ENCODE measurements around the gene PLXNA4. TPM values are rescaled to one million over a fixed set of nuclear protein-coding genes. Genes with fewer than 3 reads are reported as not detected.

Gene PLXNA4
- total RNA-seq, 1 experiment from 2014 or later, result not detected

DNA sequence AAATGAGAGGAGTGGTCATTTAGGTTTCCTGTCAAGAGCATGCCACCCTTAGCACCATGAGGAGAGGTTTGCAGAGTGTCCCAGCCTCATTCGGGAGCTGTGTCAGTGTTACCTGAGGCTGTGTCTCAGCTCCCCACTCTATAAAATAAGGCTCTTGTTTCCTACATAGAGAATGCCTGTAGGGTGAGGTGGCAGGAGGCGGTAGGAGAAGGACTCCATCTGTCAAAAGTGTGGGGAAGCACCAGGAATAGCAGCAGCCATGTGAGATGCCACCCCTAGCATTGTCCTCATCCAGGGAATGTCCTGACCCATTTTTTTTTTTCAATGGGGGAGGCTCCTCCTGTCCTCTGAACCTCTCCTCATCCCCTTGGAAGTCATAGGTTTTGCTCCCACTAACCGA, 451.2 kb downstream of the PLXNA4 start:
- TF ChIP-seq, protein P1, sequence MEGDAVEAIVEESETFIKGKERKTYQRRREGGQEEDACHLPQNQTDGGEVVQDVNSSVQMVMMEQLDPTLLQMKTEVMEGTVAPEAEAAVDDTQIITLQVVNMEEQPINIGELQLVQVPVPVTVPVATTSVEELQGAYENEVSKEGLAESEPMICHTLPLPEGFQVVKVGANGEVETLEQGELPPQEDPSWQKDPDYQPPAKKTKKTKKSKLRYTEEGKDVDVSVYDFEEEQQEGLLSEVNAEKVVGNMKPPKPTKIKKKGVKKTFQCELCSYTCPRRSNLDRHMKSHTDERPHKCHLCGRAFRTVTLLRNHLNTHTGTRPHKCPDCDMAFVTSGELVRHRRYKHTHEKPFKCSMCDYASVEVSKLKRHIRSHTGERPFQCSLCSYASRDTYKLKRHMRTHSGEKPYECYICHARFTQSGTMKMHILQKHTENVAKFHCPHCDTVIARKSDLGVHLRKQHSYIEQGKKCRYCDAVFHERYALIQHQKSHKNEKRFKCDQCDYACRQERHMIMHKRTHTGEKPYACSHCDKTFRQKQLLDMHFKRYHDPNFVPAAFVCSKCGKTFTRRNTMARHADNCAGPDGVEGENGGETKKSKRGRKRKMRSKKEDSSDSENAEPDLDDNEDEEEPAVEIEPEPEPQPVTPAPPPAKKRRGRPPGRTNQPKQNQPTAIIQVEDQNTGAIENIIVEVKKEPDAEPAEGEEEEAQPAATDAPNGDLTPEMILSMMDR (IDR thresholded peaks at IDR 0.05; ENCODE audit: unreplicated experiment), result no peak
- H3K9me3 Mint-ChIP-seq (ENCODE audit: unreplicated experiment), result peaks cover 7% of the 10 kb centered on the region
- intact Hi-C loops (cut with micrococcal nuclease), result no loop called here
- H3K36me3 Mint-ChIP-seq (ENCODE audit: insufficient read depth, unreplicated experiment), result no peaks in the 10 kb centered on the region
- H3K4me3 Mint-ChIP-seq (ENCODE audit: unreplicated experiment), result no peak overlapping the region
- ChIA-PET POLR2A (interaction anchor here (0.6 kb wide), 1 partner anchor 94 kb away, joined by 3 read pairs; no protein-coding TSS in a partner anchor), CTCF (no interaction called here)
- no peaks in the 10 kb centered on the region for H3K4me1 Mint-ChIP-seq (ENCODE audit: insufficient read depth, unreplicated experiment)
- H3K27ac Mint-ChIP-seq (ENCODE audit: low read depth, unreplicated experiment), result no peak overlapping the region
- DNase-seq (ENCODE audit: unreplicated experiment), result no peak
- BruUV-seq (replicated peaks), result no TSS peak
- H3K27me3 Mint-ChIP-seq (ENCODE audit: insufficient read depth, unreplicated experiment), result no peaks in the 10 kb centered on the region

DNA sequence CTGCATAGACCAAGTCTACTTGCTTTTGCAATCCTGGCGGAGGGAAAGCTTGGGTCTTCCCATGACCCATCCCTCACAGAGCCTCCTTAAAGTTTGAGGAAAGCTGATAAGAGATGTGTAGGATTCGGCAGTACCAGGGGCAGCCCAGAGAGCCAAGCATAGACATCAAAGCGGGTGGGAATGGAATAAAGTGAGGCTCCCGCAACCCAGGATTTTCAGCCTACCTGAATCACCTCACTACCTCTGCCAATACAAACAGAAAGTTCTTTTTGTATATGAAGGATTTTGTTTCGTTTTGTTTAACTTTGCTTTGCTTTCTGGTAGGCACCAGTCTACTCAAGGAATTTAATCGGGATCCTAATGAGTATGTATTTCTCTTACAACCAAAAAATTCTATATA, 451.7 kb downstream of the PLXNA4 start:
- H3K27ac Mint-ChIP-seq (ENCODE audit: low read depth, unreplicated experiment), result no peak overlapping the region

DNA sequence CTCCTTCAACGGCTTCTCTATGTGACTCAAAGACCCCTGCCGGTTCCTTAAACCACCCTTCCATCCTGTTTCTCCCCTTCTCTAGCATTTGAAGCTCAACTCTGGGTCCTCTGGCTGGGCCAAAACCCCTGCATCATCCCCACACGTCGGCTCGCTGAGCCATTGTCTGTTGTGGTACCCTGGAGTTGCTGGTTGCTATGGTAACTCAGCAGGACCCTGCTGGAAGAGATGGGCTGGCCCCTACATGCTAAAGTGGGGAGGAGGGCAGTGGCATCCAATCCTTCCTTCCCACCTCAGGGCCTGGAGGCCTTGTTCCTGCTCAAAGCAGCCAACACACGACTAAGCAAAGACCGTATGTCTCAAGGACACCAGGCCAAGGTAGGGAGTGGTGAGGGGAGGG, 452.5 kb downstream of the PLXNA4 start:
- no peak for DNase-seq (ENCODE audit: unreplicated experiment)
- CTCF ChIA-PET, result interaction anchor here (0.6 to 1.0 kb wide), 2 partner anchors 30 to 434 kb away, joined by 3 read pairs; no protein-coding TSS in a partner anchor
- Mint-ChIP-seq H3K27ac (ENCODE audit: low read depth, unreplicated experiment) (no peak overlapping the region), H3K36me3 (ENCODE audit: insufficient read depth, unreplicated experiment) (no peaks in the 10 kb centered on the region), H3K27me3 (ENCODE audit: insufficient read depth, unreplicated experiment) (no peaks in the 10 kb centered on the region), H3K4me1 (ENCODE audit: insufficient read depth, unreplicated experiment) (no peaks in the 10 kb centered on the region), H3K4me3 (ENCODE audit: unreplicated experiment) (no peak overlapping the region), H3K9me3 (ENCODE audit: unreplicated experiment) (peaks cover 7% of the 10 kb centered on the region)
- POLR2A ChIA-PET, result interaction anchor here (0.6 kb wide), 1 partner anchor 61 kb away, joined by 3 read pairs; no protein-coding TSS in a partner anchor
- intact Hi-C loops (cut with micrococcal nuclease), result no loop called here
- BruUV-seq (replicated peaks), result no TSS peak
- TF ChIP-seq, protein P1 (IDR thresholded peaks at IDR 0.05; ENCODE audit: unreplicated experiment), result no peak

More for the DNA sequence above, 451.7 kb downstream of the PLXNA4 start:
- Mint-ChIP-seq H3K27me3 (ENCODE audit: insufficient read depth, unreplicated experiment) (no peaks in the 10 kb centered on the region), H3K4me3 (ENCODE audit: unreplicated experiment) (no peak overlapping the region), H3K9me3 (ENCODE audit: unreplicated experiment) (peaks cover 7% of the 10 kb centered on the region), H3K4me1 (ENCODE audit: insufficient read depth, unreplicated experiment) (no peaks in the 10 kb centered on the region), H3K36me3 (ENCODE audit: insufficient read depth, unreplicated experiment) (no peaks in the 10 kb centered on the region)
- POLR2A ChIA-PET, result interaction anchor here (0.6 kb wide), 1 partner anchor 62 kb away, joined by 3 read pairs; no protein-coding TSS in a partner anchor
- DNase-seq (ENCODE audit: unreplicated experiment), result no peak
- intact Hi-C loops (cut with micrococcal nuclease), result no loop called here
- CTCF ChIA-PET, result interaction anchor here (0.6 kb wide), 1 partner anchor 435 kb away, joined by 3 read pairs; no protein-coding TSS in a partner anchor
- no TSS peak for BruUV-seq (replicated peaks)
- TF ChIP-seq, protein P1 (IDR thresholded peaks at IDR 0.05; ENCODE audit: unreplicated experiment), result no peak

DNA sequence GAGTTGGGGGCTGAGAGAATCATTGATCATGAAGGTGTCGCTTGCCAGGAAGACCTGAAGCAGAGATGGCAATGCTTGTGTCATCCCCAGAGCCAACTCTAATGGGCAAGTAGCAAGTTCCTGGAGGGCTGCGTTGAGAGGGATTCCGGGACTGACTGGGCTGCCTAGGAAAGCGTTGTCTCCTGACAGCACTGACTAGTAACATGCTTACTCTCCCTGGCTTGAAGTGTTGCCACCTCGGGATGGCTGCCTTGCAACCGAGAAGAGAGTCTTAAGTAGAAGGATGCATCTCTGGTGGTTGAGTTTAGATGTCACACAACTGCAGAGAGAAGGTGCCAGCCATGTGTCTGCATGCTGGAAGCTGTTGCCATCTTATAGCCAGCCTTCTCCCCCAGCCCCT, 453.4 kb downstream of the PLXNA4 start:
- ChIA-PET POLR2A (no interaction called here), CTCF (interaction anchor here (1.0 kb wide), 1 partner anchor 30 kb away, joined by 3 read pairs; no protein-coding TSS in a partner anchor)
- no TSS peak for BruUV-seq (replicated peaks)
- Mint-ChIP-seq H3K4me1 (ENCODE audit: insufficient read depth, unreplicated experiment) (no peaks in the 10 kb centered on the region), H3K4me3 (ENCODE audit: unreplicated experiment) (no peak overlapping the region), H3K27me3 (ENCODE audit: insufficient read depth, unreplicated experiment) (no peaks in the 10 kb centered on the region), H3K9me3 (ENCODE audit: unreplicated experiment) (peaks cover under 1% of the 10 kb centered on the region), H3K36me3 (ENCODE audit: insufficient read depth, unreplicated experiment) (no peaks in the 10 kb centered on the region), H3K27ac (ENCODE audit: low read depth, unreplicated experiment) (no peak overlapping the region)
- no peak for DNase-seq (ENCODE audit: unreplicated experiment)
- TF ChIP-seq, protein P1 (IDR thresholded peaks at IDR 0.05; ENCODE audit: unreplicated experiment), result no peak
- intact Hi-C loops (cut with micrococcal nuclease), result no loop called here
